K562 (cell line): ENCODE results near the gene TMIGD3. TPM values are rescaled to one million over a fixed set of nuclear protein-coding genes. Genes with fewer than 3 reads are reported as not detected.

Experiments
- ATAC-seq: fragments of 200-7000 bp; cut with Tn5 transposase; 3 replicates; pipeline ENCODE4 v1.9.1; 2020; ENCODE audit warnings: moderate library complexity
- BruUV-seq: library from RNA; stranded (reverse); fragments of 400-500 nt; replicated peaks from 2 replicates; lab custom pipeline; 2021; lab: Mats Ljungman, UMichigan
- CTCF ChIA-PET: fragments of 300-600 bp; formaldehyde crosslinking; extraction: SDS; loops from one replicate; lab custom pipeline; 2021; ENCODE audit warnings: low intra/inter-chr PET ratio; lab: Yijun Ruan, JAX
- POLR2A ChIA-PET: fragments of 300-600, 350-650 bp; sonication (Branson Sonifier 250); formaldehyde crosslinking; extraction: SDS; loops from one replicate; lab custom pipeline; 2021; ENCODE audit warnings: antibody characterized with exemption, inconsistent platforms; lab: Yijun Ruan, JAX
- DNase-seq, 4 experiments: peaks; one replicate each; pipeline versions ENCODE4 v3.0.0 to v3.0.0-alpha.2; 2011 to 2018; ENCODE audit warnings: low spot score in 3 of 4, mixed read lengths in 3 of 4; ENCODE audit errors: extremely low read depth in 1 of 4
- FAIRE-seq: peaks from 2 replicates; lab custom pipeline; 2011; peaks lifted over from hg19 to GRCh38; lab: Jason Lieb, UNC
- H2AFZ ChIP-seq: 2 replicates; pipeline ENCODE4 v1.6.0; 2011; ENCODE audit warnings: low read depth, low read length, control low read depth, inconsistent platforms
- H3K27ac ChIP-seq: fragments of 200-600 bp; 3 replicates; pipeline ENCODE4 v1.8.0; 2011; ENCODE audit warnings: low read depth, mild to moderate bottlenecking, control low read depth, inconsistent platforms, low read length, moderate library complexity, mixed read lengths; ENCODE audit errors: extremely low read depth
- H3K27me3 ChIP-seq, 2 experiments: fragments of 300-600 bp in 1 of 2; 2 replicates in 1 of 2; 3 replicates in 1 of 2; pipeline versions ENCODE4 v1.6.0 to v1.8.0; 2011; ENCODE audit warnings: inconsistent platforms in 2 of 2, low read length in 2 of 2, mild to moderate bottlenecking in 1 of 2, mixed read lengths in 1 of 2, moderate library complexity in 1 of 2; ENCODE audit not compliant: control insufficient read depth in 2 of 2, insufficient read depth in 2 of 2
- H3K36me3 ChIP-seq: fragments of 300-600 bp; 3 replicates; pipeline ENCODE4 v1.8.0; 2011; ENCODE audit warnings: mild to moderate bottlenecking, low read length, inconsistent platforms; ENCODE audit not compliant: control insufficient read depth, insufficient read depth
- H3K4me1 ChIP-seq, 2 experiments: fragments of 200-600 bp in 1 of 2; replicated peaks in 1 of 2; 2 replicates in 1 of 2; 3 replicates in 1 of 2; pipeline versions ENCODE4 v1.5.1 to v1.8.0; 2011; ENCODE audit warnings: inconsistent platforms in 2 of 2, low read length in 2 of 2, mild to moderate bottlenecking in 1 of 2, mixed read lengths in 1 of 2, moderate library complexity in 1 of 2; ENCODE audit not compliant: control insufficient read depth in 2 of 2, insufficient read depth in 2 of 2
- H3K4me2 ChIP-seq: 2 replicates; pipeline ENCODE4 v1.6.1; 2011; ENCODE audit warnings: low read length, control low read depth, inconsistent platforms, mixed read lengths; ENCODE audit not compliant: insufficient read depth
- H3K4me3 ChIP-seq: fragments of 200-600 bp; sonication (generic), shearing (Covaris generic); 2 replicates; pipeline ENCODE4 v1.5.1; 2016; ENCODE audit warnings: control low read depth, inconsistent platforms
- H3K79me2 ChIP-seq: fragments of 200-600 bp; 3 replicates; pipeline ENCODE4 v1.8.0; 2011; ENCODE audit warnings: low read length, inconsistent platforms; ENCODE audit not compliant: control insufficient read depth, insufficient read depth
- H3K9ac ChIP-seq, 2 experiments: 2 replicates each; pipeline versions ENCODE4 v1.6.0 to v1.6.1; 2011; ENCODE audit warnings: low read depth in 2 of 2, low read length in 2 of 2, control low read depth in 1 of 2, inconsistent platforms in 1 of 2, mild to moderate bottlenecking in 1 of 2, mixed read lengths in 1 of 2; ENCODE audit not compliant: insufficient read depth in 1 of 2
- H3K9me1 ChIP-seq: one replicate; pipeline ENCODE4 v1.6.0; 2011; ENCODE audit warnings: inconsistent platforms, mild to moderate bottlenecking, low read length, moderate library complexity; ENCODE audit not compliant: control insufficient read depth, insufficient read depth
- H3K9me3 ChIP-seq: replicated peaks from 2 replicates; pipeline ENCODE4 v1.5.1; 2011; ENCODE audit warnings: low read depth, low read length, inconsistent platforms; ENCODE audit not compliant: control insufficient read depth, insufficient read depth
- H4K20me1 ChIP-seq: replicated peaks from 2 replicates; pipeline ENCODE4 v1.6.1; 2011; ENCODE audit warnings: low read length, inconsistent platforms, mixed read lengths; ENCODE audit not compliant: control insufficient read depth, insufficient read depth
- ELK1 ChIP-seq: sonication (generic); formaldehyde crosslinking; IDR thresholded peaks from 2 replicates; pipeline ENCODE4 v1.8.1; 2022; ENCODE audit warnings: missing genetic modification reagents
- ESRRA ChIP-seq: fragments of 450-650 bp; IDR thresholded peaks from 2 replicates; pipeline ENCODE4 v1.6.1; 2014; ENCODE audit warnings: low read depth, mild to moderate bottlenecking, moderate library complexity, borderline replicate concordance
- ETV1 ChIP-seq: fragments of 450-650 bp; conservative IDR thresholded peaks from 2 replicates; pipeline ENCODE4 v1.6.1; 2016; ENCODE audit warnings: missing genetic modification characterization, control low read depth, low read depth, missing compliant biosample characterization
- FOXK2 ChIP-seq, 2 experiments: fragments of 450-650 bp; IDR thresholded peaks in 1 of 2; conservative IDR thresholded peaks in 1 of 2; 2 replicates each; pipeline ENCODE4 v1.6.1; 2016; ENCODE audit warnings: low read depth in 2 of 2, mild to moderate bottlenecking in 1 of 2
- FOXM1 ChIP-seq, 2 experiments: fragments of 450-650 bp in 1 of 2; sonication (generic) in 1 of 2; formaldehyde crosslinking in 1 of 2; IDR thresholded peaks; 2 replicates each; pipeline versions ENCODE4 v1.6.1 to v1.9.0; 2017 to 2022; ENCODE audit warnings: low read depth in 2 of 2, mild to moderate bottlenecking in 2 of 2, missing genetic modification reagents in 1 of 2, moderate library complexity in 1 of 2
- FOXP1 ChIP-seq: sonication (generic); formaldehyde crosslinking; IDR thresholded peaks from 2 replicates; pipeline ENCODE4 v1.8.0; 2022; ENCODE audit warnings: mild to moderate bottlenecking, missing genetic modification reagents
- GTF2E2 ChIP-seq: fragments of 200-800 bp; sonication (Bioruptor generic); IDR thresholded peaks from 2 replicates; pipeline ENCODE4 v1.6.1; 2016; ENCODE audit warnings: missing genetic modification characterization, missing compliant biosample characterization
- LARP7 ChIP-seq: fragments of 450-650 bp; IDR thresholded peaks from 2 replicates; pipeline ENCODE4 v1.6.1; 2016
- MXD1 ChIP-seq: fragments of 250-450 bp; sonication (Bioruptor Pico); IDR thresholded peaks from 2 replicates; pipeline ENCODE4 v1.8.0; 2021; ENCODE audit warnings: borderline replicate concordance, mild to moderate bottlenecking, moderate library complexity; ENCODE audit not compliant: poor library complexity, severe bottlenecking
- RBM34 ChIP-seq: fragments of 200-400 bp; formaldehyde crosslinking; IDR thresholded peaks from 2 replicates; pipeline ENCODE4 v1.6.1; 2018; ENCODE audit warnings: low read length, borderline replicate concordance; ENCODE audit not compliant: insufficient read depth
- SRF ChIP-seq, 2 experiments: fragments of 250-450, 450-650 bp in 1 of 2; sonication (Bioruptor Pico) in 1 of 2; sonication (generic) in 1 of 2; formaldehyde crosslinking; IDR thresholded peaks; 2 replicates each; pipeline versions ENCODE4 v1.5.0 to v1.5.1; 2020 to 2022; ENCODE audit warnings: mild to moderate bottlenecking in 1 of 2, missing genetic modification reagents in 1 of 2
- SRSF1 ChIP-seq: fragments of 200-400 bp; formaldehyde crosslinking; IDR thresholded peaks from 2 replicates; pipeline ENCODE4 v1.6.1; 2017; ENCODE audit warnings: mild to moderate bottlenecking, low read depth, low read length, moderate library complexity
- TFE3 ChIP-seq: fragments of 450-650 bp; formaldehyde crosslinking; IDR thresholded peaks from 2 replicates; pipeline ENCODE4 v1.4.0; 2020; ENCODE audit warnings: mild to moderate bottlenecking, mixed read lengths
- ZKSCAN8 ChIP-seq: fragments of 200-800 bp; sonication (Bioruptor generic); IDR thresholded peaks from 2 replicates; pipeline ENCODE4 v1.6.1; 2016; ENCODE audit warnings: missing genetic modification characterization, missing compliant biosample characterization
- ZNF12 ChIP-seq: sonication (generic); formaldehyde crosslinking; IDR thresholded peaks from 2 replicates; pipeline ENCODE4 v1.4.0; 2020; ENCODE audit warnings: mild to moderate bottlenecking, missing genetic modification reagents
- ZNF224 ChIP-seq: sonication (generic); formaldehyde crosslinking; IDR thresholded peaks from 2 replicates; pipeline ENCODE4 v1.8.0; 2022; ENCODE audit warnings: mild to moderate bottlenecking, missing genetic modification reagents
- ZNF23 ChIP-seq: fragments of 250-450 bp; sonication (Bioruptor Pico); IDR thresholded peaks from 2 replicates; pipeline ENCODE4 v1.4.0; 2020; ENCODE audit warnings: mild to moderate bottlenecking
- ZNF431 ChIP-seq: sonication (generic); formaldehyde crosslinking; IDR thresholded peaks from 2 replicates; pipeline ENCODE4 v1.8.0; 2022; ENCODE audit warnings: mild to moderate bottlenecking, missing genetic modification reagents
- WGBS: fragments of 100-300 bp; shearing (Covaris generic); methylation state at CpG from one replicate; pipeline ENCODE4 v1.1.6; 2016; ENCODE audit warnings: low coverage, mixed read lengths; ENCODE audit not compliant: insufficient coverage; ENCODE audit errors: missing lambda C conversion rate; 5-methylcytosine and 5-hydroxymethylcytosine counted together
- in situ Hi-C: fragments of 300-500 bp; cut with MboI; formaldehyde crosslinking; loops from 4 replicates; pipeline ENCODE4 v1.15.0; 2018; ENCODE audit warnings: inconsistent platforms, mixed read lengths
- intact Hi-C: fragments of 100-400 bp; cut with micrococcal nuclease; formaldehyde crosslinking; loops from 2 replicates; pipeline ENCODE4 v1.14.2; 2022
- polyA plus RNA-seq, 8 experiments: library from polyadenylated mRNA; depleted of rRNA in 4 of 8; stranded (reverse) in 5 of 8; unstranded in 3 of 8; fragments of >200 nt; fragmentation: Nextera tagmentation in 2 of 8; fragmentation: Illumina TruSeq in 1 of 8; extraction: Ambion mirVana in 2 of 8; extraction: Trizol in 1 of 8; gene quantifications; 2 replicates each; pipeline versions ENCODE4 v1.2.1 to v1.2.3, GENCODE V29; 2011 to 2014; ENCODE audit warnings: inconsistent platforms in 1 of 8, missing spikeins in 1 of 8
- total RNA-seq, 7 experiments: library from RNA; depleted of rRNA in 6 of 7; stranded (reverse); fragments of >200 nt in 6 of 7; fragmentation: Illumina TruSeq in 2 of 7; extraction: Trizol in 2 of 7; gene quantifications; 2 replicates each; pipeline versions ENCODE4 v1.2.1 to v1.2.3, GENCODE V29; 2011 to 2021; ENCODE audit warnings: low replicate concordance in 1 of 7

The TMIGD3 gene
- total and polyA plus RNA-seq, 9 of the 15 experiments (the other 6 are each of a cell fraction or from before 2014, with no cell fraction given), result 0.11 to 0.13 (median 0.11) TPM; not detected in 6

DNA sequence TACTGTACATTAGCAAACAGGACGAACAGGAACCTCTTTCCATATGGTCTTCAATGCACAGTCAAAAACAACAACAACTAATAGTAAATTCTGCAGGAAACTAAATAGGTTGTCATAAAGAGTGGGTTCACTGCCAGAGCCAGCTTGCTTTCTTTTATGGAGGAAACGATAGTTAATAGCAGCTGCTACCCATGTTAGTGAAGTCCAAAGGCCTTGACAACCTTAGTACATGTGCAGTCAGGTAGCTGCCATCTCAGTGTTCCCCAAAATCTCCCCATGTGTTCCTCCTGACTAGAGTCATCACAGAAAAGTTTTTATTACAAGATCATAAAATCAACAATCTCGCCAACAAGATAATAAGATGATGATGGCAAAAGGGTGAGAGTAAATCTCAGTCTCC lies 16.6 kb upstream of the TMIGD3 start:
- peaks cover 3% of the 10 kb centered on the region for H3K9me1 ChIP-seq
- no peak overlapping the region for H3K9ac ChIP-seq
- no peak for TF ChIP-seq SRF (CRISPR knock-in tag; IDR thresholded peaks at IDR 0.05)
- no peak for TF ChIP-seq GTF2E2
- no peak for TF ChIP-seq FOXK2 (conservative IDR thresholded peaks at IDR 0.05 in 1 of 2, IDR thresholded peaks at IDR 0.05 in 1 of 2; ENCODE audit: low read depth in 2 of 2)
- TF ChIP-seq SRSF1, result no peak
- TF ChIP-seq FOXP1 (CRISPR knock-in tag), result no peak
- no peak for TF ChIP-seq ESRRA
- TF ChIP-seq MXD1, result no peak
- TF ChIP-seq ZNF23 (CRISPR knock-in tag), result no peak
- TF ChIP-seq ELK1 (CRISPR knock-in tag), result no peak
- no peak for TF ChIP-seq ZKSCAN8 (CRISPR knock-in tag)
- TF ChIP-seq ZNF431, result no peak
- TF ChIP-seq TFE3 (CRISPR knock-in tag), result no peak
- no peak for TF ChIP-seq ZNF12 (CRISPR knock-in tag)
- no peak for TF ChIP-seq ZNF224 (CRISPR knock-in tag)
- no peak for TF ChIP-seq ETV1 (tag)
- TF ChIP-seq RBM34, result no peak
- no peak for TF ChIP-seq LARP7
- no peak for TF ChIP-seq FOXM1 (IDR thresholded peaks at IDR 0.05; ENCODE audit: low read depth)
- TF ChIP-seq FOXM1 (CRISPR knock-in tag; IDR thresholded peaks at IDR 0.05; ENCODE audit: low read depth), result no peak
- intact Hi-C loops (no loop called here), in situ Hi-C loops (no loop called here)
- FAIRE-seq (no peak), ATAC-seq (no peak), DNase-seq (no peak)
- ChIA-PET CTCF (no interaction called here), POLR2A (interaction anchor here (1.7 to 4.7 kb wide), 2 partner anchors 12 kb away, joined by 6 to 23 read pairs; no protein-coding TSS in a partner anchor)
- H3K36me3 ChIP-seq, result no peaks in the 10 kb centered on the region
- BruUV-seq, result no TSS peak
- H3K27ac ChIP-seq, result no peak overlapping the region
- no peaks in the 10 kb centered on the region for H3K79me2 ChIP-seq
- no peak overlapping the region for H2AFZ ChIP-seq
- 12% methylated on average over 3 of the region's 3 CpGs for WGBS
- no peaks in the 10 kb centered on the region for H3K9me3 ChIP-seq
- H3K27me3 ChIP-seq, result 0 out of 5 replicates have a peak, but pooled peaks cover 2 to 5% of the 10 kb centered on the region in 2 experiments
- H3K4me3 ChIP-seq, result no peak overlapping the region
- no peak overlapping the region for H3K4me2 ChIP-seq
- no peaks in the 10 kb centered on the region for H4K20me1 ChIP-seq
- H3K4me1 ChIP-seq, result peaks cover 9 to 12% of the 10 kb centered on the region in 2 experiments
